ENCODE data around the gene TMEM184B.
A peak's percentile ranks its signal among the peaks of the same experiment; 100 is the strongest.

Gene TMEM184B

GRCh38 chr22:38233427-38233826, 39.4 kb downstream of the TMEM184B start:
- Histone ChIP-seq H3K27me3 (ENCODE audit: insufficient read depth, poor library complexity, severe bottlenecking) (no peaks in the 10 kb centered on the region), H3K36me3 (ENCODE audit: low read depth) (peaks cover 52% of the 10 kb centered on the region), H3K4me1 (ENCODE audit: insufficient read depth, poor library complexity, severe bottlenecking) (peaks cover 14% of the 10 kb centered on the region), H3K27ac (ENCODE audit: poor library complexity, severe bottlenecking) (no peak overlapping the region), H3K9me3 (ENCODE audit: severe bottlenecking) (no peaks in the 10 kb centered on the region), H3K4me3 (ENCODE audit: severe bottlenecking) (no peak overlapping the region)
- no peak for TF ChIP-seq CTCF (IDR thresholded peaks at IDR 0.05; ENCODE audit: poor library complexity, severe bottlenecking)
- DNase-seq (ENCODE audit: low spot score) (no peak), ATAC-seq (ENCODE audit: low read depth) (no peak)

- Histone ChIP-seq H3K4me3 (ENCODE audit: severe bottlenecking) (no peak overlapping the region), H3K36me3 (ENCODE audit: low read depth) (peaks cover 55% of the 10 kb centered on the region), H3K4me1 (ENCODE audit: insufficient read depth, poor library complexity, severe bottlenecking) (peaks cover 17% of the 10 kb centered on the region), H3K27ac (ENCODE audit: poor library complexity, severe bottlenecking) (no peak overlapping the region), H3K9me3 (ENCODE audit: severe bottlenecking) (no peaks in the 10 kb centered on the region), H3K27me3 (ENCODE audit: insufficient read depth, poor library complexity, severe bottlenecking) (no peaks in the 10 kb centered on the region)
- no peak for DNase-seq (ENCODE audit: low spot score)
- TF ChIP-seq CTCF (IDR thresholded peaks at IDR 0.05; ENCODE audit: poor library complexity, severe bottlenecking) = no peak
- no peak for ATAC-seq (ENCODE audit: low read depth)
Observed at GRCh38 chr22:38232196-38232595, 40.6 kb downstream of the TMEM184B start.

- no peaks in the 10 kb centered on the region for H3K27me3 ChIP-seq (ENCODE audit: insufficient read depth, poor library complexity, severe bottlenecking)
- H3K4me1 ChIP-seq (ENCODE audit: insufficient read depth, poor library complexity, severe bottlenecking) = peaks cover 17% of the 10 kb centered on the region
- TF ChIP-seq CTCF (IDR thresholded peaks at IDR 0.05; ENCODE audit: poor library complexity, severe bottlenecking) = no peak
- DNase-seq (ENCODE audit: low spot score) = no peak
- peak overlapping the region; percentile 48 for H3K27ac ChIP-seq (ENCODE audit: poor library complexity, severe bottlenecking)
- H3K9me3 ChIP-seq (ENCODE audit: severe bottlenecking) = no peaks in the 10 kb centered on the region
- no peak for ATAC-seq (ENCODE audit: low read depth)
- H3K4me3 ChIP-seq (ENCODE audit: severe bottlenecking) = no peak overlapping the region
- peaks cover 59% of the 10 kb centered on the region for H3K36me3 ChIP-seq (ENCODE audit: low read depth)
Observed at GRCh38 chr22:38230916-38231315, 41.9 kb downstream of the TMEM184B start.

GRCh38 chr22:38230108-38230825, 42.5 kb downstream of the TMEM184B start:
- Histone ChIP-seq H3K4me1 (ENCODE audit: insufficient read depth, poor library complexity, severe bottlenecking) (peaks cover 17% of the 10 kb centered on the region), H3K27me3 (ENCODE audit: insufficient read depth, poor library complexity, severe bottlenecking) (no peaks in the 10 kb centered on the region), H3K36me3 (ENCODE audit: low read depth) (peaks cover 62% of the 10 kb centered on the region), H3K4me3 (ENCODE audit: severe bottlenecking) (no peak overlapping the region), H3K9me3 (ENCODE audit: severe bottlenecking) (no peaks in the 10 kb centered on the region), H3K27ac (ENCODE audit: poor library complexity, severe bottlenecking) (peak overlapping the region; percentile 48)
- ATAC-seq (ENCODE audit: low read depth) (no peak), DNase-seq (ENCODE audit: low spot score) (no peak)
- no peak for TF ChIP-seq CTCF (IDR thresholded peaks at IDR 0.05; ENCODE audit: poor library complexity, severe bottlenecking)
